ENCODE measurements around the gene ZNF407.

DNA sequence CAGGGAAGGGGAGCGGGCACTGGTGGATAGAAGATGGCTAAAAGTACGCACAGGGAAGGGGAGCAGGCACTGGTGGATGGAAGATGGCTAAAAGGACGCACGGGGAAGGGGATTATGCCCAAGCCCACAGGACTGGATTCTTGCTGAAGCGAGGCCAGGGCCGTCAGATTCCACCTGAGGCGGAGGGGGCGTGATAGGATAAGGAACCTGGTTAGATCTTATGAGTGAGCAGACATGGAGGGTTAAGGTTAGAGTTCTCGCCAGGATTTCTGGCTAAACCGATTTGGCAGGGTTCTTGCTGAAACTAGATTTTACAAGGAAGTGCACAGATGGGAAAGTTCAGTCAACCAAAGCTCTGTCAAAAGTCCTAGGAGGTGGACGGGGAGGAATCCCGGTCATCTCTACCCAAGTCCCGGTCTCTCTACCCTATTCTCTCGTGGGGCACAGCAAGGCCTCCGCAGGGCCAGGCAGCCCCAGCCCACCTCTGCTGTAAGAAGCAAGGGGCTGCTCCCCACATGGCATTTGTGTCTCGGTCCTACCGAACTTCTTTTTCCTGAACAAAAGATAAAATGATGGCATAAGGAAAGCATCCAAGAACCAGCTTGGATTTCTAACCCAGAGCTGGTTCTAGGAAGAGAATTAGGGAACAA is 470.5 kb downstream of the ZNF407 start:
- TF ChIP-seq, protein P1, sequence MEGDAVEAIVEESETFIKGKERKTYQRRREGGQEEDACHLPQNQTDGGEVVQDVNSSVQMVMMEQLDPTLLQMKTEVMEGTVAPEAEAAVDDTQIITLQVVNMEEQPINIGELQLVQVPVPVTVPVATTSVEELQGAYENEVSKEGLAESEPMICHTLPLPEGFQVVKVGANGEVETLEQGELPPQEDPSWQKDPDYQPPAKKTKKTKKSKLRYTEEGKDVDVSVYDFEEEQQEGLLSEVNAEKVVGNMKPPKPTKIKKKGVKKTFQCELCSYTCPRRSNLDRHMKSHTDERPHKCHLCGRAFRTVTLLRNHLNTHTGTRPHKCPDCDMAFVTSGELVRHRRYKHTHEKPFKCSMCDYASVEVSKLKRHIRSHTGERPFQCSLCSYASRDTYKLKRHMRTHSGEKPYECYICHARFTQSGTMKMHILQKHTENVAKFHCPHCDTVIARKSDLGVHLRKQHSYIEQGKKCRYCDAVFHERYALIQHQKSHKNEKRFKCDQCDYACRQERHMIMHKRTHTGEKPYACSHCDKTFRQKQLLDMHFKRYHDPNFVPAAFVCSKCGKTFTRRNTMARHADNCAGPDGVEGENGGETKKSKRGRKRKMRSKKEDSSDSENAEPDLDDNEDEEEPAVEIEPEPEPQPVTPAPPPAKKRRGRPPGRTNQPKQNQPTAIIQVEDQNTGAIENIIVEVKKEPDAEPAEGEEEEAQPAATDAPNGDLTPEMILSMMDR (IDR thresholded peaks at IDR 0.05 in 8 of 11, conservative IDR thresholded peaks at IDR 0.05 in 3 of 11): no peak
- TF ChIP-seq POLR2AphosphoS5 (IDR thresholded peaks at IDR 0.05) (no peak), POLR2A (IDR thresholded peaks at IDR 0.05) (no peak)
